GM19455 (cell line): ENCODE data around the gene RGS6.

ENCODE experiments used
- ATAC-seq: cut with Tn5 transposase; IDR thresholded peaks from one replicate; pipeline ENCODE4 v1.9.1; 2021; ENCODE audit not compliant: unreplicated experiment

Gene RGS6

DNA sequence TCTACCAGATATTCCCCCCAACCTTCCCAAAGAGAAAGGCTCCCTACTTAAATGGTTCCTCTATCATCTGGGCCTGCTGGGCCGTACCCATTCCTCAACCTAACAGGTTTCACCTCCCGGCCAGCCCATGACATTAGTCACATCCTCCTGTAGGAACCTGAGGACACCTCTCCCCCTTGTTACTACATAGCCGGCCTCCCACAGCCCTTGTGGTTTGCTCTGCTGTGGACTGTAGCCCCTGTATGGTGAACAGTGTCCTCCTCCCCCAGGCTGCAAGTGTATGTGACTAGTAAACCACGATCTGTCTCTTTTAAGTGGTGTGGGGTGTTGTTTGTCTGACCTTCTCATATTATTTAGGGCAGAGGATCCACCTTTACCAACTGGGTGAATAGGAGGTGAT is 371.7 kb downstream of the RGS6 start:
- no peak for ATAC-seq

DNA sequence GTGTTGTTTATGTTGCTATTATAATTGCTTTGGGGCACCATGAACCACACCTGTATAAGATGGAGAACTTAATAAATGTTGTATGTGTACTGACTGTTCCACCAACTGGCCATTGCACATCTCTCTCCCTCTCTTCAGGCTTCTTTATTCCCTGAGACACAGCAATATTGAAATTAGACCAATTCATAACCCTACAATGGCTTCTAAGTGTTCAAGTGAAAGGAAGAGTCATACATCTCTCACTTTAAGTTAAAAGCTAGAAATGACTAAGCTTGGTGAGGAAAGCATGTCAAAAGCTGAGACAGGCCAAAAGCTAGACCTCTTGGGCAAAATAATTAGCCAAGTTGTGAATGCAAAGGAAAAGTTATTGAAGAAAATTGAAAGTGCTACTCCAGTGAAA is 373.3 kb downstream of the RGS6 start:
- no peak for ATAC-seq

- no peak for ATAC-seq
These were observed 376.8 kb downstream of the RGS6 start for GRCh38 chr14:72308967-72309485.

DNA sequence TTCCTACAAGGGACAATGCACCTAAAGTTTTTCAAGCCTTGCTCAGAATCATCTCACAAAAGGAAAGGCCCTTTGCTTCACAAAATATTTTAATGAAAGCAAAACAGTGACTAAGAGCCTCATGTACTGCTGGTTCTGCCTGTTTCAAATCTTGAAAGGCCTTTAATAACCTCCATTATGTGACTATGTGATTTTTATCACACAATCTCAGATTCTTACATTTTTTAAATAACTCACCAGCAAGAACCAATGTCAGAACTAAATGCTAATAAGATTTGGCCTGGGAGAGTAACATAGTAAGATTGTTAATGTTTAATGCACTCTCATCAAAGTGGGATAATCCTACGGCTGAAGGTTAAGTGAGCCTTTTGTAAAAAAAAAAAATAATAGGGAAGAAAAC is 378.9 kb downstream of the RGS6 start:
- ATAC-seq: no peak

DNA sequence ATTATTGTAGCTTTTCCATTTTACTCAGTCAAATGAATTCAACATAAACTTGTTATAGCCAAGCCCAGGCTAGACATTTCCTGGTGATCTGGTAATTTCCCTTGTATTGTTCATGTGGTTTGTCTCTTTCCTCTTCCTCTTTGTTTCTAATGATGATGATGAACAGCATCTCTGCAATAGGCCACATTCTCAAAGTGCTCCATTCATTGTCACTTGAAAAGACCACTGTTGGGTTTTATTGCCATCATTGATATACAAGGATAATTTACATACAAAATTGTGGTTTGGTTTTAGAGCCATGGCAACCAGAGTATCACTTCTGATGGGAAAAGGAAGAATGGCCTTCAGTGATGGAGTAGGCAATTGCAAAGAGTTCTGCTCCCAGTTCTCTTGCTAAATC is 379.3 kb downstream of the RGS6 start:
- no peak for ATAC-seq

DNA sequence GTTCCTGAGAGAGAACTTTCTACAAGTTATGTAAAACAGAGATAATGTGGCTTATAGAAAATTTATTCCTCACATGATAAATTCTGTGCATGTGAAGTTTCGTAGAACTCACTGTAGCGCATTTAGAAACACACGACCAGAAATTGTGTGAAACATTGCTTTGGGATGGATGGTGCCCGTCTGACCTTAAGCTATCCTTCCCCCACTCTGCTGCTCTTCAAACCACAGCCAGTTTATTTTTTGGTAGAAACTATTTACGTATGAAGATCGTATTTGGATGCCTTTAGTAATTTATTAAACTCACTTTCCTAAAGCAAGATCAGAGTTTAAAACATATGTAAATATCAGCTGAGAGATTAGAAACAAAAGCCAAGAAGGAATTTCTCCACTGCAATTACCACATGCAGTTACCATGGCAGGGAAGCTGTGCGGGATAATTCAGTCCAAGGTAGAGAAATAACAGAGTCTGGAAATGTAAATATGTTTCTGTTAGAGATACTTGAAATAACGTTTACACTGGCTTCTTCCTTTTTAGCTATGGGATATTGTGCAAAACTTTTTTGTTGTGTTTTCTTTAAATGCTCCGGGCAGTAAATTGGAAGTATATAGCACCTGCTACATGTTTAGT is 382.7 kb downstream of the RGS6 start:
- no peak for ATAC-seq

DNA sequence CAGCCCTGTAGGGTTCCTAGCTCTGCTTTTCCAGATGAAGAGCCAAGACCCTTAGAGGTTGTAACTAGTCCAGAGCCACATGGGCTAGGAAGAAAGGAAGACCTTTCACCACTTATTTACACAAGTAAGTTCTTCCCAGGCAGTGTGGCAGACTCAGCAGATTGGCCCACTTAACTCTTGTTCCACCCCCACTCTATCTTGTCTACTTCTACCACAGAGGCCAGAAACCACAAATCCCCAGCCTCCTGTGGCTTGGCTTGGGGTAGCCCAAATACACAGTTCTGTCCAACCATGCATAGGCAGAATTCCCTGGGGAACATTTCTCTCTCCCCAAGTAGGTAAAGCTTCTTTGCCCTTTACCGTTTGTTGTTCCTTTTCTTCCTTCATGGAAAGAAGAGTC is 383.5 kb downstream of the RGS6 start:
- ATAC-seq: no peak

- ATAC-seq: no peak
These were observed 386.4 kb downstream of the RGS6 start for GRCh38 chr14:72318648-72319047.

- no peak for ATAC-seq
These were observed 399.8 kb downstream of the RGS6 start for GRCh38 chr14:72332046-72332445.

DNA sequence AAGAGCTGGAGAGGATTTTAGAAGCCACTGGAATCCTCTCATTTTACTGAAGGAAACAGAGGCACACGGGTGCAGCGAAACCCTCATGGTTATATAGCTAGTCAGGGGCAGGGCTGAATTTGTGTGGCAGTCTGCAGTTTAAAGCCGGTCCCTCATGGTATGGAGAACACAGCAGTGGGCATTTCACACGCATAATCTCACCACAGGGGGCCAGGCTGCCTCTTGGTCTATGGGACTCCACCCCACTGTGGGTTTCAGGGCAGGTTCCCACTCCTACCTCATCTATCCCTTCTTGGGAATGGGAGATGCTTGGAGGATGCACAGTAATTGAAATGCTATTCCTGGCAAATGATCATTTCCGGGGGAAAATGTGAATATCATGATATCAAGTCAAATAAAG is 400.6 kb downstream of the RGS6 start:
- no peak for ATAC-seq

DNA sequence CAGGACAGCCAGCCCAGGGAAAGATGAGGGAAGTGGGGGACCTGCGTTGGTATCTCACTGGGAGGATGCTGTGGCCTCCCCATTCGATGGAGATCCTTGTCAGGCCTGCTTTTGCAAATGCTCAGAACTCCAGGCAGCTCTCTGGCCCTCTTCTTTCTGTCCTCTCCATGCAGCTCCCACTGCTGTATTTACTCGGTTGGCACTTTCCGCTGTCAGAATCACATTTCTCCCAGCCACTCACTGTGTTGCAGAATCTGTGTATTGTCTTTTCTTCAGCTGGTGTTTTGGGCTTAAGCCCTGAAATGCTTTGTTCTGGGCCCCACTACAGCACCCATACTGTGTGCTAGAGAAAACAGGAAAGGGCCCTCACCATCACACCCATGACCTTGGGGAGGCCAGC is 401.1 kb downstream of the RGS6 start:
- ATAC-seq: no peak

DNA sequence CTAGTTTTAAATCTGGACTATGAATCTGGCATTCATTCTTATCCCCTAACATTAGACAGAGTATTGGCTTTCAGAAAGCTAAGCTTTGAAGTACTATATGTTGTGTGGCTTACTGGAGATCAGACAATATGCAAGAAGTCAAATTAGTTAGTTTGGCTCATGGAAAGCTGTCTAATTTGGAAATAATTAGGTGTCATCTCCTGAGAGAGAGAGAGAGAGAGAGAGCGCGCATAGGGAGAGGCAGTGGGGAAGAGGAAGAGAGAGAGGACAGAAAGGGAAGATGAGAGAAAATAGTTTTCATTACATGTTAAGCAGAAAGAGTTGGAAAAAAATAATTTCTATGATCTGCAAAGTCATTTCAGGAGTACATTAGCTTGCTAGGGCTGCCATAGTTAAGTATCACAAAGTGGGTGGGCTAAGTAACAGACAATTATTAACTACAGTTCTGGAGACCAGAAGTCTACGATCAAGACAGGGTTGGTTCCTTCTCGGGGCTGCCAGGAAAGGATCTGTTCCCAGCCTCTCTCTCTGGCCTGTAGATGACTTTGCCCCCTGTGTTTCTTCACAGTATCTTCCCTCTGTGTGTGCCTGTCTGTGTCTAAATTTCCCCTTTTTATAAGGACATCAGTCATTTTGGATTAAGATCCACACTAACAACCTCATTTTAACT is 404.2 kb downstream of the RGS6 start:
- ATAC-seq: no peak

DNA sequence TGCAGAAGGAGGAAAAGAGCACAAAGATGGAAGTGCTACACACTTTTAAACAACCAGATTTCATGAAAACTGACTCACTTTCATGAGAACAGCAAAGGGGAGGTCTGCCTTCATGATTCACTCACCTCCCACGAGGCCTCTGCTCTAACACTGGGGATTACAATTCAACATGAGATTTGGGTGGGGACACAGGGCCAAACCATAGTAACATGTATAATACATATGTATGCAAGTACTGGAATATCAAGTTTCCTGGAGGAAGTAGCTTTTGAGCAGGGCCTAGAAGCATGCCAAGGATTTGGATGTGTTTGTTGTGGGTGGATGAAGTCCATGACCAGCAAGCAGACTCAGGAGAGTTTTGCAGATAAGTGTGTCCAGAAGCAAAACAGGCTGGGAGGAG is 409.0 kb downstream of the RGS6 start:
- no peak for ATAC-seq

DNA sequence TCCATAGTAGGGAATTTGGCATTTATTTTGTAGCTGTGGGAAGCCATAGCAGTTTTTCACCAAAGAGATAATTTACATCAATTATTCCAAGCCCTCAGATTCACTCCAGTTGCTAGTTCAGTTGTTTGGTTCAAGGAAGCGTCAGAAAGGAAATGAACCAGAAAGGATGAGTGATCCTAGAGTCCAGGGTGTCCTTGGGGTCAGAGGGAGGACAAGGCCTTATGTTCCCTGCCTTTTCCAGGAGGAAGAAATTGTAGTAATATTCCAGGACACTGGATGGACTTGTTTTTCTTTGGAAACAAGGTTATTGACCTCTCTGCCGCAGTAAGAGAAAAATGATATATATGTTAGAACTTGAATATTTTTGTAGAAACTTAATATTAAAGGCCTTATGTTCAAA is 409.5 kb downstream of the RGS6 start:
- no peak for ATAC-seq

GRCh38 chr14:72347118-72347517 is 414.9 kb downstream of the RGS6 start:
- no peak for ATAC-seq

- no peak for ATAC-seq
These were observed 418.0 kb downstream of the RGS6 start for GRCh38 chr14:72350215-72350614.

DNA sequence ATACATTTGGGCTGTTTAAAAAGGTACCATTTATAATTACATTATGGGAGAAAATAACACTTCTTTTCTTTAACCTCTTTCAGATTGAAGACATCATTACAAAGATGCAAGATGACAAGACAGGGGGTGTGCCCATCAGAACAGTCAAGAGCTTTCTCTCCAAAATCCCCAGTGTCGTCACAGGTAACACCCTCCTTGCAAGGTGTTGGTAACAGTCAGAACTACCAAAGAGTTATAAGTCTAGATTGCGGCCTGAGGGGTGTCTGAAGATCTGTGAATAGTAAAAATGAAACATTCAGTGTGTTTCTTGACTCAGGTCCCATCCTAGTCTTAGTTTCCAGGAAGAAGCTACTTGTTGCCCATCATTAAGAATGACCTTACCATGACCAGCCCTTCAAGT is 419.8 kb downstream of the RGS6 start:
- ATAC-seq: no peak

GRCh38 chr14:72366619-72367018 is 434.4 kb downstream of the RGS6 start:
- ATAC-seq: no peak

- no peak for ATAC-seq
These were observed 436.9 kb downstream of the RGS6 start for GRCh38 chr14:72369106-72369505.

- ATAC-seq: no peak
These were observed 444.8 kb downstream of the RGS6 start for GRCh38 chr14:72377016-72377415.

DNA sequence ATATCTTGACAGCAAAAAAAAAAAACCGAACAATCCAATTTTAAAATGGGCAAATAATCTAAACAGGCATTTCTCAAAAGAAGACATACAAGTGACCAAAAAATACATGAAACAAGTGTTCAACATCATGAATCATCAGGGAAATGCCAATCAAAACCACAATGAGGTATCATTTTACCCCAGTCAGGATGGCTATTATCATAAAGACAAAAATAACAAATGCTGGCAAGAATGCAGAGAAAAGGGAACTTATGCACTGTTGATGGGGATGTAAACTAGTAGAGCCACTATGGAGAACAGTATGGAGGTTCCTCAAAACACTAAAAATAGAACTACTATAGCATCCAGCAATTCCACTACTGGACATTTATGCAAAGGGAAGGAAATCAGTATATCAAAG is 448.2 kb downstream of the RGS6 start:
- no peak for ATAC-seq

DNA sequence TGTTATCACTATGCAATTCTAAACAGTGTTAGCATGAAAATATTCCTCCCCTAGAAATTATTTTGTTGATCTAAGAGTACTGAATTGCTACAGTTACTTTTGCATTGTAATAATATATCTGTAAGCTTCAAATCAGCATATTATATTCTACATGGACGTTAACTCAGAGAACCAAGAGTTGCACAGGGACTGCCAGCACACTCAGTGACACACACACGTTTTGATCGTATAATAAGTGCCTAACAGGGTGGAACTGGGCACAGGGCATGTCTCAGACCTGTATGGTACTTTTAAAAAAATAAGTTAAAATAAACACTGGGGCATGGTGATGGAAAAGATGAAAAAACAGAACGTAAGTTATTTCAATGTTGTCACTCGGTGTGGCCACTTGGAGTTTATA is 451.6 kb downstream of the RGS6 start:
- no peak for ATAC-seq

- no peak for ATAC-seq
These were observed 455.5 kb downstream of the RGS6 start for GRCh38 chr14:72387726-72388125.
